HG02943 (cell line): ENCODE measurements around the gene PRR23E.

Experiments
- ATAC-seq: cut with Tn5 transposase; IDR thresholded peaks from one replicate; pipeline ENCODE4 v1.9.1; 2021; ENCODE audit warnings: mild to moderate bottlenecking, low read depth, moderate library complexity; ENCODE audit not compliant: unreplicated experiment

The PRR23E gene

DNA sequence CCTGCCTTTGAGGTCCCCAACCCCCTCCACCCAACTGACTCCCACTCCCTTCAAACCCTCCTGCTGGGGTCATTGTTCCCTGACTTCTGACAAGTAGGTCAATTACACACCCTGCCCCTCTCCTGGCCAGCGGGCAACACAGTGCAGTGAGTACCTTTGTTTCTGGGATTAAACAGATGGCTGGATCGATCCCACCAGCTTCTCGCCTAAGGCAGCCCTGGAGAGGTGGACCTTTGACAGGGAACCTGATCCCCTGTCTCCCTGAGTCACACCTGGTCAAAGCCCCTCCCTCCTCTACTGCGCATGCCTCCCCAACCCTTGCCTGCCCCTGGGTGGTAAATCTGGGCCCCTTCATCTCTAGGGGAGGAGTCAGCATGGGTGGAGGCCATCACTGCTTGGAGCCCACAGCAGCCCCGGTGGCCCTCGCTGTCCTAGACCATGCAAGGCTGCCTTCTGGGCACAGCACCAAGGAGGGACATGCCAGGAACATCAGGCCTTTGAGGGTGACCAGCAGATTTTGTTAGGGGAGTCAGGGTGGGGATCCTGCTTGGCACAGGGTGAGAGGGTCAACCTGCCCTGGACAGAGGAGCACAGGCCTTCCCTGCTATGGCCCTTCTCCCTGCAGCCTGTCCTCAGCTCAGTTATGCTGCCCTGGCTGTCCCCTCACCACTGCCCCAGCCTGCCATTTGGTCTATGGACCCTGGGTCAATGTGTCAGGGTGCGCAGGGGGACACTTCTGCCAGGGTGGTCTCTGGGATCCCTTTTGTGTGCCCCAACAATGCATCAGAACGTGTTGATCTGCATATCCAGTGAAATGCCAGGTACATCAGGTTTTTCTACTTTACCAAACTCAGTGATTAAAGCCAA is 9.8 kb upstream of the PRR23E start:
- ATAC-seq, result no peak

DNA sequence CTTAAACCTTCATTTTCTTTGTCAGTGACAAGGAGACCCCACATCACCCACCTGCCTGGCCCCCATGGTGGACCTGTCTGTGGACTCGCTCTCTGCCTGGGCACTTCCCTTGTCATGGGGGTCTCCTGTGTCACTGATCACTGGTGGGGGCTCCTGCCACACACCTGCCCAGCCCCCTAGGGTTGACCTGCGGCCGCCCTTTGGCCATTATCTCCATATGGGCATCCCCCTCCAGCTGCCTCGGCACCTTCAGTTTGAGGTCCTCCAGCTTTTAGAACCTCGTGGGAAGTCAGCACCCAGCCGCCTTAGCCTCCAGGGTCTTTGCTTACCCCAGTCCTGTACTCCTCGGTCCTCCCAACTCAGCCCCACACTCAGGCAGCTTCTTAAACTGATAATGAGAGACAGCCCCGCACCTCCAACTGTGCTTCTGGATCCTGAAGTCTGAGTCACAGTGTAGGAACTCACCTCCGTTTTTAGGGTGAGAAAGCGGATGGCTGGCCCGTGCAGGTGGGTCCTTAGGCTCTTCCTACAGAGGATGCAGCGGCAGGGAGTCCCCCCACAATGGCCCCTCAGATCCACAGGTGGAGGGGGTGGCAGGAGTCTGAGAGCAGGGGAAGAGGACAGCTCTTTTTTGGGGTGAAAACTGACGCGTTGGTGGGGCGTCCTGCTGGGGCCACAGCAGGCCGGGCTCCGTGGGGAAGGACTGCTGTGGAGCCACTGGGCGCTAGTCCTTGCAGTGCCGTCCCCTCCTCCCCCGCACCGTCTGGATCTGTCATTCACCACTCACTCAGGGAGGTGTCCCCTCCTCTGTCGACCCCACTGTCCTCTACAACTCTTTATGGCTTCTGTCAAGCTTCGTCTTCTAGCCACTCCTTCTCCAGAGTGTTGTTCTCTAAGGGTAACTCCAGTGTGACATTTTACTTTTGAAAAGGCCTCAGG is 8.7 kb upstream of the PRR23E start:
- no peak for ATAC-seq

DNA sequence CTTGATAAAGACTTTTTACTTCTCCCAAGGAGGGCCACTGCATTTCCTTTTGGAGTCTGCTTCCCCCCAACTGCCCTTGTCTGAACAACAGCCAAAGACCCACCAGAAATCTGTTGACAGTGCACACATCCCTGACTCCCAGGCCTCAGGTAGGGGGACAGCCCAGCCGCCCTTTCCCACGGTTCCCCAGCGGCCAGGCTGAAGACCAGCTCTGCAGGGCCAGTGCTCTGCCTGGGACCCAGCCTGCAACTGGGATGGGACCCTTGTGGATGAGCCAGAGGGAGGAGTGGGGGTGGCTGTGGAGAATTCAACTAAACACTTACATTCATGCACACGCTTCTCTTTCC is 8.1 kb upstream of the PRR23E start:
- ATAC-seq, result no peak

DNA sequence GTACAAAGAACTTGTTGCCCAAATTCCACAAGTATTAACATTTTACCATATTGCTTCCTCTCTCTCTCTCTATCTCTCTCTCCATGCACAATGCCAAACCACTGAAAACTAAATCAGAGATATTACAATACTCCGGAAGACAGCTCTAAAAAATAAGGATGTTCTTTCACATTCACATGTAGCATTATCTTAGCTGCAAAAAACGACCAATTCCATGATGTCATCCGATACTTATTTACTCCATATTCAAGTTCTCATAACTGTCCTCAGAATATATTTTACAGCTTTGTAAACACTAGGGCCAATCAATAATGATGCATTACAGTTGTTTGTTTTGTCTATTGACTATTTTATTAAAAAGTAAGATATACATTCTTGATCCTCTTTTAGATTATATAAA is 7.7 kb upstream of the PRR23E start:
- no peak for ATAC-seq

DNA sequence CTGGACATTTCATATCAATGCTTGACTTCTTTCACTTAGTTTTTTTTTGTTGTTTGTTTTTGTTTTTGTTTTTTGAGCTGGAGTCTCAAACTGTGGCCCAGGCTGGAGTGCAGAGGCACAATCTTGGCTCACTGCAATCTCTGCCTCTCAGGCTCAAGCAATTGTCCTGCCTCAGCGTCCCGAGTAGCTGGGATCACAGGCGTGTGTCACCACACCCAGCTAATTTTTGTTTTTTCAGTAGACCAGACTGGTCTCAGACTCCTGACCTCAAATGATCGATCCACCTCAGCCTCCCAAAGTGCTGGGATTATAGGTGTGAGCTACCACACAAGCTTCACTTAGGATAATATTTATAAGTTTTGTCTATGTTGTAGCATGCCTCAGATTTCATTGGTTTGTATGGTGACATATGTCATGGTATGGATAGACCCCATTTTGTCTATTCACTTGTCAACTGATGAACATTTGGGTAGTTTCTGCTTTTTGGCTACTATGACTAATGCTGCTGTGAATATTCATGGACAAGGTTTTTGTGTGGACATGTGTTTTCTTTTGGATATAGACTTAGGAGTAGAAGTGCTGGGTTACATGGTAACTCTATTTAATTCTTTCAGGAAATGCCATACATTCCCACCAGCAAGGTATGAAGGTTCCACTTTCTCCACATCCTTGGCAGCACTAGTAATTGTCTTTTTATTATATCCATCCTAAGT is 6.8 kb upstream of the PRR23E start:
- ATAC-seq, result no peak

DNA sequence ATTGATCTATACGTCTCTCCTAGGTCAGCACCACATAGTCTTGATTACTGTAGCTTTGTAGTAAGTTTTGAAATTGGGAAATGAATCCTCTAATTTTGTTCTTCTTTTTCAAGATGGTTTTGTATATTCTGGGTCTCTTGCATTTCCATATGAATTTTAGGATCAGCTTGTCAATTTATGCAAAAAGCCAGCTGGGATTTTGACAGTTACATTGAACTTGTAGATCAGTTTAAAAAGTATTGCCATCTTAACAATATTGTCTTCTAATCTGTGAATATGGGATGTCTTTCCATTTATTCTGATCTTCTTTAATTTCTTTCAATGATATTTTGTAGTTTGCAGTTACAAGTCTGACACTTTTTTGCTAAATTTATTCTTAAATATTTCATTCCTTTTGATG is 5.6 kb upstream of the PRR23E start:
- no peak for ATAC-seq

DNA sequence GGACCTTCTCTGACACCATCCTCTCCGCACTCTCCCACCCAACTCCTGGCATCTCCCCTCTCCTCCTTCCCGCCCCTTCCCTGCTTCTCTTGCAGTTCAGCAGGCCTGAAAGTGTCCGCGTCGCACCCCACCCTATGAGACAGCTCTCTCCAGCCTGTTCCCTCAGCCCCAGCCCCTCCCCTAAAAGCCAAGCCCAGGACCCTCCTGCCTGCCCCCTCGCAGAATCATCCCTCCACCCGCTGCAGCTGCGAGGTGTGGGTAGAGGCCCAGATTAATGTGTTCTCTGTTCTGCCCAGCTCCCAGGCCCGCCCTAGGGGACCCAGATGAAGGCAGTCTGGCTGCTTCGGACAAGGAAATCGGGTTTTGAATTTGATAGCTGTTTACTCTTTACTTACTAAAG is 410 bp downstream of the PRR23E start:
- ATAC-seq, result no peak

DNA sequence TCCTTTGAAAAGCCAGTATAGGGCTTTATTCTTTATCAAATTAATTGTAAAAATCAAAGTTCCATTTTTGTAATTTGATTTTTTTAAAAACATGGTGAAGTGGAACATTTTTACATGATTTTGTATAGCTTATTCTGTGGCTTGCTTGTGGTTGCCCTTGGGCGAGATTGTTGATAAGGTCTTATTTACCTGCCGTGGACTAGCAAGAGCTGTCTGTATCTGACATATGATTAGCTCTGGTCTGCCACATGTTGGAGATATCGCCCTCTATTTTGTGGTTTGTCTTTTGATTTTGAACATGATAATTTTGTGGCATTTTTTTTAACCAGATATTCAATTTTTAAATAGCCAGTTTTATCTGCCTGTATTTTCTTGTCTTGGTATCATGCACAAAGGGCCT is 844 bp downstream of the PRR23E start:
- ATAC-seq, result no peak

DNA sequence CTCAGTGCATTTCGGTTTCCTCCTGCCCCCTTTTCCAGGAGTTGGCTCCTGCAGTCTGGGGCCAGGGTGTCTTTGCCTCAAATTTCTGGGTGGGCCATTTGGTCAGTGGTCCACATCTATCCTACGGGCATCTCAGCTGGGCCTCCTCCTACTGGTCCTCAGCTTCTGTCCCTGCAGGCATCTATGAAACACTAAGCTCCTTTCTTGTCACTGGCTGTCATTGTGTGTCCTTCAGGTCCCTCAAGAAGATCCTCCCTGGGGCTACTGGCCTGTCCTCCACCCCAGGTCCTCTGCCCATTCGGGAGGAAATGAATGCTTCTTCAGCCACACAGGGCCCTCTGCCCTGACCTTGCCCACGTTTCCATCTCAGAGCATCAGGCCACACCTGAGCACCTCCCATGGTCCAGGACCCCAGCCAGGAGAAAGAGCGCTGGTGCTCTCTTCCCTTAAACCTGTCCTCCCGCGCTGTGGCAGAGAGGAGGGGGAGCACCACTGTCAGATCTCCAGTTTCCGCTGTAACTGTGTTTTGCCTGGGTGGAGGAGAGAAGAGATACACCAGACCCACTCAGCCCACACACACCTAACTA is 1.8 kb downstream of the PRR23E start:
- no peak for ATAC-seq

DNA sequence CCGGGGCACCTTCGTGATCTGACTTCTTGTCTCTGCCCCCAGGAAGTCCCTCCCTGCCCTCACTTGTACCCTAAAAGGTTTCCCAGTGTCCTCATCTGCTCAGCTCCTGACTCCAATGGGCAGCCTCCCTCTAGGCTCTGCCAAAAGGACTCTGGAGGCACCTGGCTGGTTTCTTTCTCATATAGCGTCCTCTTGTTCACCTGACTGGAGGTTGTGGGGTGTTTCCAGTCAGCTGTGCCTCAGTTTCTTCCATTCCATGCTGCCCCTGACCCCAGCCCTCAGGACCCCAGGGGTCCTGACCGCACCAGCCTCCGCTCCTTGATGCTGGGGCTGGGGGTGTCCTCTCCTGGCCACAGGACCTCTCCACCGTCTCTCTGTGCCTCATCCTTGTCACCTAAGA is 2.5 kb downstream of the PRR23E start:
- no peak for ATAC-seq

DNA sequence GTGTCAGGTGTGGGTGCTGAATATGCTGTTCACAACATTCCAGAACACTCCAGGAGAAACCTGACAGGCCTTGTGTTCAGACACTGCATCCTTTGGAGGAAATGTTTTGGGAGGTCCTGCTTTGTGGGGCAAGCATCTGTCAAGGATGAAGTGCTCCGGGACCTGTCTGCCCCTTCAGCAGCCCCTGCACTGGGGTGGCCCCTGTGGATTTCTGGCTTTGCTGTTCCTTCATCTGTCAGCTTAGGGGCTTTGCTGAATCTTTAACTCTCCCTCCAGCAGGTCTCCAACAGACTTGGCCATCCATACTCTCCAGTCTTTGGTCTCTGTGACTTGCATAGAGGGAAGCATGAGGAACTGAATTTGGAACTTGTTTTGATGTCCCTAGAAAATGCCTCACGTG is 3.1 kb downstream of the PRR23E start:
- ATAC-seq, result no peak

DNA sequence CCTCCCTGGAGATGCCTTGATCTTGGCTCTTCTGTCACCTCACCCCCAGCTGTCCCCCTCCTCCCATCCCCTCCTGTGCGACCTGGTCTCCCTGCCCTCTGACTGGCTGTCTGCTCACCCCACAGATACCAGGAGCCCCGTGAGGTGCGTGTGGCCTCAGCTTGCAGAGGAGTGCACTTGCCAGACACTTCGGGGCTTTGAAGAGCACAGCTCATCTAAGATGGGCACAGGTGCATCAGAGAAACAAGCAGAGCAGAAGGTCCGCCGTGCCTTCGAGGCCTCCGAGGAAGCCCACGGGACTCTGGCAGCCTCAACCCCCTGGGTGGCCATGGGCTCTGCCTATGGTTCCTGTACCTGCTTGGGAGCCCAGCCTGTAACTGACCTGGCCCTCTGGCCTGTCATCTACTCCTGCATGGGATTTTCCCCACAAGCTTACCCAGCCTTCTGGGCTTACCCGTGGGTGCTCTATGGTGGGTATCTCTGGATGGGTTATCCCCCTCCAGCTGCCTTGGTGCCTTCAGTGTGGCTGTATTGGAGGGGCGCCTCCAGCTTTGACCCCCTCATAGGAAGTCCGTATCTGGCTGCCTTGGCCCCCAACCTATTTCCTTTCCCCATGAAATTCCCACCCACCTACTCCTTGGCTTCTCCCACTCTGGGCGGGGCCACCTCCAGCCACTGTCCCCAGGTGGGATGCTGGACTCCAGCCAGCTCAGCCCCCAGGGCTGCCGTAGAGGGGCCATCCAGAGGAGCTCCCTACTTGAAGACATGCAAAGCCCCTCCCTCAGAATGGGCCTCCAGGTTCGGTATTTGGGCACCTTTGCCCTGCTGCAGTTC is 3.8 kb downstream of the PRR23E start:
- no peak for ATAC-seq

DNA sequence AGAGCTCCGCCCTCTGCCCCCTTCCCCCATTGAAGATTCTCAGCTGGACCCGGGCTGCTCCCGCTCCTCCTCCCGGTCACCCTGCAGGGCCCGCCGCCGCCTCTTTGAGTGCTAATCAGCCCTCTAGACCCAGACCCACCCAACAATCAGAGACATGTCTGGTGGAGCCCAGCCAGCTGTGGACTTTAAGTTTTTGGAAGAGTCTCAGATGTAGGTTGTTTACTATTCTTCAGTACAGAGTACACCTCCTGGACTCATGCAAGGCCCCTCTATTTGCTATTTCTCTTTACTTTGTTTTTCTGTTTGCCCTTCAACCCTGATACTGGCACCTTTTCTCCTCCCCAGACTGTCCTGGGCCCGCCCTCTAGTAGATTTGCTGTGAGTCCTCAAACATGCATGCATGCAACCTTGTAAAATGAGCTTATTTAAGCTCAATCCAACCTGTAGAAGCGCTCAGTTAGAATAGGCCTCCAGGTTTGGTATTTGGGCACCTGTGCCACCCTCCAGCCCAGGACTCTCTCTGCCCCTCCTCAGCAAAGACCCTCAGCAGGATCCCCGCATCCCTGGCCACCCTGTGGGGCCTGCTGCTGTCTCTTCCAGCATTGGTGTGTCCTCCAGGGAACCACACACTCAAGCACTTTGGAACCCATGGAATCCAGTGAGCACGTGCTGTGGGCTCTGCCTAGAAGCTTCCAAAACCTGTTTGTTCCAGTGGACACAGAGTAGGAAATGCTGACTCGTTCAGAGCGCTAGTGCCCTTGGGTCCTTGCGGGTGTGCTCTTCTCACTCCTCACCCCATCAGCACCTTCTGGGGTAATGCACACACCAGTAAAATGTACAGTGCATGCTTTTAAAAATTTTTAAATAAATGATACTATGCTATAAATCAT is 4.6 kb downstream of the PRR23E start:
- no peak for ATAC-seq

DNA sequence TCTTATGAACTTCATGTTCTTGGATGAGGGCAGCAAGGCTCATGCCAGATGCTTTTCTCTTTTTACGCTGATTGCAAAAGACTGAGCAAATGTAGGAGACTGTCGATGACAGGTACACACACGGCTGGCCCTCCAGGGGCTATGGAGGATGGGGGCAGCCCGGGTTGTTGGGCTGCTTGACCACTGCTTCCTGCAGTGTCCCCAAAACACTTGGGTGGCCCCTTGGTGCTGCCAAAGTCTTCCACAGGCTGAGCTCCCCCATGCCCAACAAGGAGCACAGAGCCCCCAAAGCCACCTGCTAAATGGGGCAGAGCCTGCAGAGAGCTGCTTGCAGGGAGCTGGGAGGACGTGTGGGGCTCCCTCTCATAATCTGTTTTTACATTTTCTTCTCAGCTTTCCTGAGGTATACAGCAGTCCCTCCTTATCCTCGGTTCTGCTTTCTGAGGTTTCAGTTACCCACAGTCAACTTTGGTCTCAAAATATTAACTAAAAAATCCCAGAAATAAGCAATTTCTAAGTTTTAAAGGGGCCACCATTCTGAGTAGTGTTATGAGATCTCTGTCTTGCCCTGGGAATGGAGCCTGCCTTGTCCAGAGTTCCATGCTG is 7.3 kb downstream of the PRR23E start:
- no peak for ATAC-seq

DNA sequence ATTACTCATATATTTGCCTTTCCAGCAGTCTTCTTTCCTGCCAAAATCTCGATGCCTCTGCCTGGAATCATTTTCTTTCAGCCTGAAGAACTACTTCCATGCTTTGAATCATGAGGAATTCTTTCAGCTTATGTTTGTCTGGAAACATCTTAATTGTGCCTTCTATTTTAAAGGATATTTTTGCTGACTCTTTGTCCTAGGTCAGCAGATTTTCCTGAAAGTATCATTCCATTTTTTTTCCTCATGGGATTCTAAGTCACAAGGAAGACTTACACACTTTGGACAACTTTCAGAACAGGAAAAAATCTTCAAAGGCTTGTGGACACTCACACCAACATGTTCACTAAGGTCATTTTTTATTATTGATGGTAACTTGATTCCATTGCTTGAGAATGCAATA is 10.1 kb downstream of the PRR23E start:
- ATAC-seq, result no peak

DNA sequence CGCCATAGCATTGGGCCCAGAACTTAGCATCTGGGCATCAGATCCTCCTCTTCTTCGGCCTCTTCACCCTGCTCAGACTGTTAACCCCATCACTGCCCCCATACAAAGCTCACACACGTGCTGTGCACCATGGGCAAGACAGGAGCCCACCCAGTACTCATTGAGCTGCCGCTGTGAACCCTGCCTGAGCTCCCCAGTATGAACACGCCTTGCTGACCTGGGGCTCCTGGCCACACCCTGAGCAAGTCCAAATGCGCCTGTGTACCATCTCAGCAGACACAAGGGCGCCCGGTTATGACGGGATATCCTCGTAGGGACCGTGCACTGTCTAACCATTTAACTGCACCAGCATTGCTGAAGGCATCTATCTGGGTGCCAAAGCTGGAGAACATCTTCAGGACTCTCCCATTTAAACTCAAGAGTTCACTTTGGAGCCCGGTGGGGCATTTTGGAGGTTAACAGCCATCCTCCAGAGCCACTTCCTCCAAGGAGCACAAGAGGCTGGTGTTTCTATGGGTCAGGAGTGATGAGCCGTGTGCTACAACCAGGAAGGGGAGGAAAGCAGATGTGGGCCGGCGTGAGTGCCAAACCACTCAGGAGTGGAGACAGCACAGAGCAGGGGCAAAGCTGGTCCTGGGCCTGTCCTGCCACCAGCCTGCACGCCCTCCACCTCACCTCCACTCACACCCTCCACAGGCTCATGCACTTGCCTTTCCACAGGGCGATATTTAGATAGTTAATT is 12.1 kb downstream of the PRR23E start:
- no peak for ATAC-seq

DNA sequence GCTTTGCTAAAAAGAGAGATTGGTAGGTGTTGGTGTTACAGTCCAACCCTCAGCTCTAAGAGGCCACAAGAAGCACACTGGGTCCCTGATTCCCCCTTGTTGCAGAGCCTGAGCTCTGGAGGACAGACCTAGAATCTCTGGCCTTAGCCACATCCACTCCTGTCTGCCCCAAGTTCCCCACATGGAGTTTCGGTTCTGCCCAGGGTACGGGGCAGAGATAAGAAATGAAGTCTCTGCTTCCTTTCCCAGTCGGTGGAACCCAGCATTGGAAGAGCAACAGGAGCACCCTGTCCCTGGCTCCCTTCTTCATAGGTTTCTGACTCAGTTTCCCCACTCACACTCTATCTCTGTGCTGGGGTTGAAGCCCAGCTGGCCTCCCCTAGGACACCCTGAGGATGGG is 13.2 kb downstream of the PRR23E start:
- ATAC-seq, result no peak
